GM19468 (cell line): ENCODE measurements around the gene RPS6KB2.

Source experiments
- ATAC-seq: cut with Tn5 transposase; IDR thresholded peaks from one replicate; pipeline ENCODE4 v1.9.1; 2021; ENCODE audit warnings: mild to moderate bottlenecking, moderate library complexity, moderate number of reproducible peaks; ENCODE audit not compliant: unreplicated experiment; ENCODE audit errors: extremely low read depth

Gene RPS6KB2

GRCh38 chr11:67483831-67484665 lies 55.8 kb downstream of the RPS6KB2 start:
- ATAC-seq: no peak

- ATAC-seq: no peak
Measured at GRCh38 chr11:67484847-67485311, 56.6 kb downstream of the RPS6KB2 start.
